ENCODE measurements around the gene RHBDF2.

The RHBDF2 gene

DNA sequence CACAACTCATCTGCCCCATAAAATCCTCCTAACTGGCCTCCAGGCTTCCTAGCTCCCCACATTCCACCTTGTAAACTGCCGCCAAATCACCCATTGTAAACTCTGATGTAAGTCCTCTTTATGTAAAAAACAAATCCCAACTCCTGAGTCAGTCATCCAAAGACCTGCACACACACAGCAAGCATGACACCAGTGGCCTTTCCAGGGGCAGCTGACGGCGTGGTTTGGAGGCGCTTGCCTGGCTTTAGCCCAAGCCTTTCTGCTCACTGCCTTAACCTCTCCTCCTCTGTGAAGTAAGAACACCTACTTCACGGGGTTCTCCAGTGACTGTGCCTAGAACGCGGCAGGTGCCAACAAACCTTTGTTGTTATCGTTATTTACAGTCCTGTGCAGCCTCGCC, 62.3 kb downstream of the RHBDF2 start:
- DNase-seq (ENCODE audit: low read depth) = no peak

DNA sequence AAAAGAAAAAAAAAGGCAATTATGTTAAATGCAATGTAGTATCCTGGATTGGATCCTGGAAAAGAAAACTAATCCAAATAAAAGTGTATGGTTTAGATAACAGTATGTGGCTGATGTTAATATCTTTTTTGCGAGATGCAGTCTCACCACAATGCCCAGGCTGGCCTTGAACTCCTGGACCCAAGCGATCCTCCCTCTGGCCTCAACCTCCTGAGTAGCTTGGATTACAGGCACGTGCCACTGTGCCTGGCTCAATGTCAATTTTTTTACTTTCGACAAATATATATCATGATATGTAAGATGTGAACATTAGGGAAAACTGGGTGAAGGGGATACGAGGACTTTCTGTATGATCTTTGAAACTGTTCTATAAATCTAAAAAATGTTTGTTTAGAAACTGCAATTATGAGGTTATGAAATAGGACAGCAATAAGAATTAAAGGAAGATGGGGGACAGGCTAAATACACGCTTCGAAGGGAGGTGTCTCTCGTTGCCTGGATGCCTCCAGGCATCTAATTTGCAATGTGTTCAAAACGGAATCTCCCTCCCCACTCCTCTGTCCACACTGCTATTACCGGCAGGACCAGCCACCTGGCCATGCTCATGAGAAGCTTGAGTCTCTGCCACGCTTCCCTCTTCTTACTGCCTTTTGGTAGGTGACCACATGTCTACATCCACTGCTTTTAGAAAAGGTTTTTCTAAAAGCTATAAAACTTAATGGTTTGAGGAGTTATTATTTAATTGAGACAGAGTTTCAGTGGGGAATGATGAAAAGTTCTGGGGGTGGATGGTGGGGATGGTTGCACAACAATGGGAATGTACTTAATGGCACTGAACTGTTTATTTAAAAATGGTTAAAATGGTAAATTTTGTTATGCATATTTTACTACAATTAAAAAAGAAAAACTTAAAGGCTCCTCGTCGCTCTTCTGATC, 63.5 kb downstream of the RHBDF2 start:
- no peak for DNase-seq (ENCODE audit: low read depth)

DNA sequence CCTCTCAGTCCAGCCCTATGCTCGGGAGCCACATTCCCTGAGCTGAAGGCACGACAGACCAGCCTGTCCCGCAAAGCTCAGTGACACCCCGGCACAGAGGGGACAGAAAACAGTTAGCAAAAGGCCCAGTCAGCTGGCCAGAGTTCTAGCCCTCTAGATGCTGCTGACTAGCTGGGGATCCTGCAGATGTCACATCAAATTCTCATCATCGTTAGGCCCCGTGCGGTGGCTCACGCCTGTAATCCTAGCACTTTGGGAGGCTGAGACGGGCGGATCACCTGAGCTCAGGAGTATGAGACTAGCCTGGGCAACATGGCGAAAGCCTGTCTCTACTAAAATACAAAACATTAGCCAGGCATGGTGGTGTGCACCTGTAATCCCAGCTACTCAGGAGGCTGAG, 65.5 kb downstream of the RHBDF2 start:
- no peak for DNase-seq (ENCODE audit: low read depth)

GRCh38 chr17:76434870-76435269, 66.4 kb downstream of the RHBDF2 start:
- DNase-seq (ENCODE audit: low read depth) = no peak

GRCh38 chr17:76433693-76434092, 67.5 kb downstream of the RHBDF2 start:
- no peak for DNase-seq (ENCODE audit: low read depth)

DNA sequence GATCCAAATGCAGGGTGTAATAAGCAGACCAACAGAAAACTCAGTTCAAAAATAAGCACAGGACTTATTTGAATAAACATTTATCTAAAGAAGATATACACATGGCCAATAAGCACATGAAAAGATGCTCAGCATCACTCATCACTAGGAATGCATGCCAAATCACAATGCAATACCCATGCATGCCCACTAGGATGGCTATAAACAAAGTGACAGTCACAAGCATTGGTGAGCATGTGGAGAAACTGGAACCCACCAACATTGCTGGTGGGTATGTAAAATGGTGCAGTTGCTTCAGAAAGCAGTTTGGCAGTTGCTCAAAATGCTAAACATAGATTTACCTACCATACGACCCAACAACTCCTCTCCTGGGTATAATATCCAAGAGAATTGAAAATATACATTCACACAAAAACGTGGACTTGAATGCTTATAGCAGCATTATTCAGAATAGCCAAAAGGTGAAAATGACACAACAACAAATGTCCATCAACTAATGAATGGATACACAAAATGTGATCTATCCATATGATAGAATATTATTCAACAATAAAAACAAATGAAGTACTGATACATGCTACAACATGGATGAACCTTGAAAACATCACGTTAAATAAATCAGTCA, 68.4 kb downstream of the RHBDF2 start:
- no peak for DNase-seq (ENCODE audit: low read depth)

- DNase-seq (ENCODE audit: low read depth) = no peak
Observed at GRCh38 chr17:76432004-76432403, 69.2 kb downstream of the RHBDF2 start.

GRCh38 chr17:76431509-76431908, 69.7 kb downstream of the RHBDF2 start:
- DNase-seq (ENCODE audit: low read depth) = no peak

DNA sequence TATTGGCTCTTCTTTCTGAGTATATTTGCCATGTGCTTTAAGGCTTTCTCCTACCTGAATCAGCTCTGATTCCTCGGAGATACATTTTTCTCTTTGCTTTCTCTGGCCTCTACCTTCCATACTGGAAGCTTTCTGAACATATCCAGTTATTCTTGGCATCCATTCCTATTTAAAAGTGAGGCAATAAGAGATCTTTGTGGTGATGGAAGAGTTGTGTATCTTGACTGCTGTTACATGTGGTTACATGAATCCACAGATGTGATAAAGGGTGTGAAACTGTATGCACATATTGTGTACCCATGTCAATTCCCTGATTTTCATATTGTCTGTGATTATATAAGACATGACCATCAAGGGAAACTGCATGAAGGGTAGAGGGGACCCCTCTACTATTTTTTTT, 72.7 kb downstream of the RHBDF2 start:
- no peak for DNase-seq (ENCODE audit: low read depth)

GRCh38 chr17:76427501-76428231, 73.6 kb downstream of the RHBDF2 start:
- no peak for DNase-seq (ENCODE audit: low read depth)

GRCh38 chr17:76426853-76427252, 74.4 kb downstream of the RHBDF2 start:
- DNase-seq (ENCODE audit: low read depth) = no peak

GRCh38 chr17:76422860-76423259, 78.4 kb downstream of the RHBDF2 start:
- no peak for DNase-seq (ENCODE audit: low read depth)

GRCh38 chr17:76422406-76422805, 78.8 kb downstream of the RHBDF2 start:
- no peak for DNase-seq (ENCODE audit: low read depth)

- no peak for DNase-seq (ENCODE audit: low read depth)
Observed at GRCh38 chr17:76421044-76421407, 80.2 kb downstream of the RHBDF2 start.

All from HS-27A (cell line).